SK-N-SH treated with all-trans-retinoic acid at 6 μM for 48 hours (cell line): ENCODE data around the gene BRICD5.

Experiments used
- ATAC-seq: fragments of 200-7000 bp; cut with Tn5 transposase; 3 replicates; pipeline ENCODE4 v1.9.1; 2020; ENCODE audit warnings: mild to moderate bottlenecking, moderate library complexity
- ARNTL ChIP-seq: fragments of 450-650 bp; formaldehyde crosslinking; IDR thresholded peaks from 2 replicates; pipeline ENCODE4 v1.5.0; 2020; ENCODE audit warnings: low read depth, mild to moderate bottlenecking, moderate library complexity, borderline replicate concordance
- BACH2 ChIP-seq: fragments of 250-450 bp; sonication (Bioruptor Pico); IDR thresholded peaks from 2 replicates; pipeline ENCODE4 v1.9.0; 2021; ENCODE audit warnings: mild to moderate bottlenecking, borderline replicate concordance
- CREB5 ChIP-seq: fragments of 250-450 bp; sonication (Bioruptor Pico); IDR thresholded peaks from 2 replicates; pipeline ENCODE4 v1.5.1; 2020; ENCODE audit warnings: low read depth, mild to moderate bottlenecking, moderate library complexity
- CSDC2 ChIP-seq: fragments of 250-450 bp; sonication (Bioruptor Pico); IDR thresholded peaks from 2 replicates; pipeline ENCODE4 v1.5.0; 2020; ENCODE audit warnings: mild to moderate bottlenecking, moderate library complexity
- ESRRG ChIP-seq: fragments of 250-450 bp; sonication (Bioruptor Pico); IDR thresholded peaks from 2 replicates; pipeline ENCODE4 v1.6.1; 2021; ENCODE audit warnings: mild to moderate bottlenecking
- GLIS3 ChIP-seq: fragments of 250-450 bp; sonication (Bioruptor Pico); IDR thresholded peaks from 2 replicates; pipeline ENCODE4 v1.5.0; 2020; ENCODE audit warnings: mild to moderate bottlenecking, moderate library complexity
- ISL1 ChIP-seq: fragments of 250-450 bp; sonication (Bioruptor Pico); IDR thresholded peaks from 2 replicates; pipeline ENCODE4 v2.1.2; 2022; ENCODE audit warnings: mild to moderate bottlenecking, moderate library complexity
- PATZ1 ChIP-seq: fragments of 250-450 bp; sonication (Bioruptor Pico); IDR thresholded peaks from 2 replicates; pipeline ENCODE4 v1.8.0; 2020; ENCODE audit warnings: mild to moderate bottlenecking, moderate library complexity, borderline replicate concordance
- POU6F1 ChIP-seq: fragments of 250-450 bp; sonication (Bioruptor Pico); IDR thresholded peaks from 2 replicates; pipeline ENCODE4 v1.8.0; 2021; ENCODE audit warnings: low read depth, mild to moderate bottlenecking, moderate library complexity, borderline replicate concordance
- PPARA ChIP-seq: fragments of 250-450 bp; sonication (Bioruptor Pico); IDR thresholded peaks from 2 replicates; pipeline ENCODE4 v1.5.0; 2020; ENCODE audit warnings: mild to moderate bottlenecking, borderline replicate concordance
- RARB ChIP-seq: fragments of 250-450 bp; sonication (Bioruptor Pico); IDR thresholded peaks from 2 replicates; pipeline ENCODE4 v1.8.0; 2021; ENCODE audit warnings: mild to moderate bottlenecking, moderate library complexity
- TCF4 ChIP-seq: fragments of 250-450 bp; sonication (Bioruptor Pico); IDR thresholded peaks from 2 replicates; pipeline ENCODE4 v1.8.0; 2021; ENCODE audit warnings: mild to moderate bottlenecking, moderate library complexity, borderline replicate concordance
- TOX ChIP-seq: fragments of 250-450 bp; sonication (Bioruptor Pico); IDR thresholded peaks from 2 replicates; pipeline ENCODE4 v1.8.0; 2021; ENCODE audit warnings: mild to moderate bottlenecking, moderate library complexity, borderline replicate concordance
- TSHZ2 ChIP-seq: fragments of 250-450 bp; sonication (Bioruptor Pico); IDR thresholded peaks from 2 replicates; pipeline ENCODE4 v1.5.0; 2020; ENCODE audit warnings: mild to moderate bottlenecking, moderate library complexity
- ZC3H10 ChIP-seq: fragments of 250-450 bp; sonication (Bioruptor Pico); IDR thresholded peaks from 2 replicates; pipeline ENCODE4 v1.5.1; 2021; ENCODE audit warnings: mild to moderate bottlenecking, moderate library complexity
- ZFP3 ChIP-seq: fragments of 250-450 bp; sonication (Bioruptor Pico); IDR thresholded peaks from 2 replicates; pipeline ENCODE4 v1.5.0; 2020; ENCODE audit warnings: mild to moderate bottlenecking, moderate library complexity
- ZFP30 ChIP-seq: fragments of 450-650 bp; formaldehyde crosslinking; IDR thresholded peaks from 2 replicates; pipeline ENCODE4 v1.5.0; 2022; ENCODE audit warnings: mild to moderate bottlenecking, moderate library complexity
- ZNF565 ChIP-seq: fragments of 450-650 bp; formaldehyde crosslinking; conservative IDR thresholded peaks from 2 replicates; pipeline ENCODE4 v1.5.0; 2020; ENCODE audit warnings: low read depth, mild to moderate bottlenecking, moderate library complexity
- TF ChIP-seq, protein P1 (sequence below): fragments of 250-450 bp; sonication (Bioruptor Pico); IDR thresholded peaks from 2 replicates; pipeline ENCODE4 v1.5.1; 2021; ENCODE audit warnings: mild to moderate bottlenecking, moderate library complexity

The BRICD5 gene

DNA sequence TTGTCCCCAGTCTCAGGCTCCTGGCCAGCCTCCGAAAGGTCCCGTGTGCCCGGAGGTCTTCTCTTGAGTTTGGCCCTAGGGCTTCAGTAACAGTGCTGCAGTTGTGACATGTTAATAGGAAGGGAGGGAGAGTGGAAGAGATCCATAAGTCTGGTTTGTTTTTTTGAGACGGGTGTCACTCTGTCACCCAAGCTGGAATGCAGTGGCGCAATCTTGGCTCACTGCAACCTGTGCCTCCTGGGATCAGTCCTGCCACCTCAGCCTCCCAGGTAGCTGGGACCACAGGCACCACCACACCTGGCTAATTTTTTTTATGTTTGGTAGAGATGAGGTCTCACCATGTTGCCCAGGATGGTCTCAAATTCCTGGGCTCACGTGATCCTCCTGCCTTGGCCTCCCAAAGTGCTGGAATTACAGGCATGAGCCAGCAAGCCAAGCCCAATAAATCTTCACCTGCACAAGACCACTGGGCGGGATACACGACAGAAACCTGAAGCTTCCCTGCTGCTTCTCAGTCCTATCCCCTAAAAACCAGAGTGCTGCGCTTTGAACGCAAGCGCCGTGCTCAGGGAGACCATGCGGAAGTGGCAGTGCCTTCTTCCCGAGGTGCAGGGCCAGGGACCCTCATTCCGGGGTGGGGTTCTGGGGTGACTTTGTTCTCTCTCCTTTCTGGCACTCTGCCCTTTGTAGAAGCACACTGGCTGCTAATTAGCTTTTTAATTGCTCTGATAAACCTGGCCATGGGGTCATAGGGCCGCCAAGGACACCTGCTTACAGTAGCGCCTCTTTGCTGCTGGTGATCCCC lies 44.2 kb downstream of the BRICD5 start:
- no peak for TF ChIP-seq POU6F1
- no peak for TF ChIP-seq RARB (CRISPR knock-in tag)
- ATAC-seq: no peak

DNA sequence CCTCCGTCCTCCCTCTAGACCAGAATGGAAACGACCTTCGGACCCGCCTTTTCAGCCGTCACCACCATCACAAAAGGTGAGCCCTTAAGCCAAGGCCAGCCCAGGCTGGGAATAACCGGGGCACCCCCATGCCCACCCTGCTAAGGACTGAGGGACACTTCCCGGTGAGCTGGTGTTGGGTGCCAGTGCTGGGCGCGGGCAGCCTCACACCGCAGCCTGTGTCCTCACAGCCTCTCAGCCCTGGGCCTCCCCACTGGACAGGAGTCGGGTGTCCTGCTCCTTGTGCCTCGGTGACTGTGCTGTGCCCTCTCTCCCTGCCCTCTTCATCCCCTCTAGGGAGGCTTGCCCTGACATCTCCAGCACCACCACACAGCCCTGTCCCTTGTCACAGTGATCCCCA lies 44.8 kb downstream of the BRICD5 start:
- TF ChIP-seq ISL1 (CRISPR knock-in tag): no peak
- no peak for TF ChIP-seq ZFP30 (CRISPR knock-in tag)
- no peak for TF ChIP-seq TCF4
- TF ChIP-seq RARB (CRISPR knock-in tag): no peak
- no peak for TF ChIP-seq ESRRG
- TF ChIP-seq PATZ1 (CRISPR knock-in tag): no peak
- no peak for TF ChIP-seq TOX (CRISPR knock-in tag)
- no peak for TF ChIP-seq ARNTL (CRISPR knock-in tag)
- TF ChIP-seq TSHZ2 (CRISPR knock-in tag): no peak
- no peak for TF ChIP-seq ZC3H10 (CRISPR knock-in tag)
- TF ChIP-seq BACH2: no peak
- TF ChIP-seq CSDC2 (CRISPR knock-in tag): no peak
- TF ChIP-seq ZNF565: no peak
- no peak for TF ChIP-seq POU6F1
- TF ChIP-seq CREB5 (CRISPR knock-in tag): no peak
- TF ChIP-seq ZFP3 (CRISPR knock-in tag): no peak
- TF ChIP-seq, protein P1, sequence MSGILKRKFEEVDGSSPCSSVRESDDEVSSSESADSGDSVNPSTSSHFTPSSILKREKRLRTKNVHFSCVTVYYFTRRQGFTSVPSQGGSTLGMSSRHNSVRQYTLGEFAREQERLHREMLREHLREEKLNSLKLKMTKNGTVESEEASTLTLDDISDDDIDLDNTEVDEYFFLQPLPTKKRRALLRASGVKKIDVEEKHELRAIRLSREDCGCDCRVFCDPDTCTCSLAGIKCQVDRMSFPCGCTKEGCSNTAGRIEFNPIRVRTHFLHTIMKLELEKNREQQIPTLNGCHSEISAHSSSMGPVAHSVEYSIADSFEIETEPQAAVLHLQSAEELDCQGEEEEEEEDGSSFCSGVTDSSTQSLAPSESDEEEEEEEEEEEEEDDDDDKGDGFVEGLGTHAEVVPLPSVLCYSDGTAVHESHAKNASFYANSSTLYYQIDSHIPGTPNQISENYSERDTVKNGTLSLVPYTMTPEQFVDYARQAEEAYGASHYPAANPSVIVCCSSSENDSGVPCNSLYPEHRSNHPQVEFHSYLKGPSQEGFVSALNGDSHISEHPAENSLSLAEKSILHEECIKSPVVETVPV (CRISPR knock-in tag): no peak
- TF ChIP-seq PPARA (CRISPR knock-in tag): no peak
- ATAC-seq: no peak

DNA sequence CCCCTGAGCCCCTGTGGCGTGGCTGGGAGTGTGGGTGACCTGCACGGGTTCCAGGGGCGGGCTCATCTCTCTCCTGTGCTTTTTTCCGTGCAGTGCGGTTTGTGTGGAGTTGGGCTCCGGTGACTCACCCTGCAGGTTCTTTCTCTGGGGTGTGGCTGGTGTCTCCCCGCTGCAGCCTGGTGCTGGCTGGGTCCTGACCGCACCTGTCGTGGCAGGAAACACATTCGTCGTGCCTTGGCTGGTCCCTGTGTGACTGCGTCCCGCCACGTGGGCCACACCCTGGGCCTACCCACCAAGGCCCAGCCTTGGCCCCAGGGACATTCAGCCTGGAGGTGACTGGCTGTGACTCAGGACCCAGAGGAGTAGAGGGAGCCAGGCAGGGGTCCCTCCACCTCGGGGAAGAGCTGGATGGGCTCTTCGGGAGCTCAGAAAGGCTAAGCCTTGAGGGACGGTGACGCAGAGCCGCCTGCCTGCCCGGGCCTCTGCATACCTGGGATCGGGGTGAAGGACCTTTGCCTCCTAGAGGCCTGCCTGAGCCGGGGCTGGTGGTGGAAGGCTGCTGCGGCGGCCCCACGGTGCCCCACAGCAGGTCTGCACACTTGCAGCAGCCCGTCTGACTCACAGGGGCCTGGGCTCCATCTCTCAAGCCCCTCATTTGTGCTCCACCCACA lies 47.3 kb downstream of the BRICD5 start:
- ATAC-seq: no peak
- TF ChIP-seq ZNF565 (no peak), PATZ1 (CRISPR knock-in tag) (no peak), GLIS3 (CRISPR knock-in tag) (no peak), BACH2 (no peak), POU6F1 (no peak), ARNTL (CRISPR knock-in tag) (no peak), TOX (CRISPR knock-in tag) (no peak), TCF4 (no peak)
- TF ChIP-seq, protein P1 (CRISPR knock-in tag): no peak
